Gastroesophageal sphincter (tissue), 4 donors: Measurements from ENCODE around the gene EEFSEC. TPM values are rescaled to one million over a fixed set of nuclear protein-coding genes. Genes with fewer than 3 reads are reported as not detected.

Source experiments
- ATAC-seq: fragments of 150-250 bp; one replicate; pipeline ENCODE4 v1.9.1; 2016; ENCODE audit warnings: mild to moderate bottlenecking, moderate library complexity
- H3K27ac ChIP-seq, 4 donors: fragments of 200-600 bp; sonication (generic) in 3 of 4; 1 replicate in 3 of 4; 2 replicates in 1 of 4; pipeline ENCODE4 v1.5.1; 2016 to 2019
- H3K27me3 ChIP-seq: fragments of 200-600 bp; sonication (generic); one replicate; pipeline ENCODE4 v1.5.1; 2019
- H3K36me3 ChIP-seq, 2 donors: fragments of 200-600 bp; sonication (generic); one replicate each; pipeline ENCODE4 v1.5.1; 2019; ENCODE audit warnings: control low read depth in 1 of 2
- H3K4me1 ChIP-seq, 3 donors: fragments of 200-600 bp; sonication (generic); 1 replicate in 2 of 3; 2 replicates in 1 of 3; pipeline ENCODE4 v1.5.1; 2016 to 2019; ENCODE audit warnings: control low read depth in 2 of 3
- H3K4me3 ChIP-seq, 2 donors: fragments of 200-600 bp; sonication (generic); one replicate each; pipeline ENCODE4 v1.5.1; 2019; ENCODE audit warnings: mild to moderate bottlenecking in 1 of 2, moderate library complexity in 1 of 2
- H3K9me3 ChIP-seq, 3 donors: fragments of 200-600 bp; sonication (generic); one replicate each; pipeline ENCODE4 v1.5.1; 2017 to 2019; ENCODE audit warnings: control low read depth in 2 of 3
- EP300 ChIP-seq: sonication (generic); formaldehyde crosslinking; IDR thresholded peaks from one replicate; pipeline ENCODE4 v1.6.1; 2017; ENCODE audit warnings: antibody characterized with exemption, mild to moderate bottlenecking
- POLR2A ChIP-seq, 2 donors: fragments of 450-650 bp; IDR thresholded peaks; one replicate each; pipeline ENCODE4 v1.6.1; 2017; ENCODE audit warnings: antibody characterized with exemption in 2 of 2, mild to moderate bottlenecking in 2 of 2, moderate library complexity in 1 of 2
- POLR2AphosphoS5 ChIP-seq: sonication (generic); formaldehyde crosslinking; IDR thresholded peaks from one replicate; pipeline ENCODE4 v1.6.1; 2017; ENCODE audit warnings: antibody characterized with exemption
- WGBS, 2 donors: methylation state at CpG; one replicate each; pipeline ENCODE4 v1.1.5; 2018; ENCODE audit warnings: low coverage in 1 of 2; 5-methylcytosine and 5-hydroxymethylcytosine counted together
- total RNA-seq, 4 donors: library from RNA; depleted of rRNA; stranded (reverse); fragments of >200 nt; gene quantifications; one replicate each; pipeline ENCODE4 v1.1.0, GENCODE V29; 2016
- TF ChIP-seq, protein P1 (sequence below), 4 experiments: fragments of 200-600 bp in 2 of 4; fragments of 450-650 bp in 2 of 4; sonication (generic) in 1 of 4; IDR thresholded peaks; one replicate each; pipeline ENCODE4 v1.5.1; 2017 to 2019; ENCODE audit warnings: antibody characterized with exemption in 4 of 4, mild to moderate bottlenecking in 2 of 4, moderate library complexity in 2 of 4

EEFSEC gene
- total RNA-seq, 4 donors from 2014 or later: 5.8 to 16.5 (median 11.4) TPM

- Histone ChIP-seq H3K27ac (no peak overlapping the region), H3K9me3 (no peaks in the 10 kb centered on the region), H3K27me3 (peaks cover 61% of the 10 kb centered on the region), H3K4me3 (no peak overlapping the region), H3K36me3 (no peaks in the 10 kb centered on the region), H3K4me1 (no peaks in the 10 kb centered on the region)
- TF ChIP-seq, protein P1, sequence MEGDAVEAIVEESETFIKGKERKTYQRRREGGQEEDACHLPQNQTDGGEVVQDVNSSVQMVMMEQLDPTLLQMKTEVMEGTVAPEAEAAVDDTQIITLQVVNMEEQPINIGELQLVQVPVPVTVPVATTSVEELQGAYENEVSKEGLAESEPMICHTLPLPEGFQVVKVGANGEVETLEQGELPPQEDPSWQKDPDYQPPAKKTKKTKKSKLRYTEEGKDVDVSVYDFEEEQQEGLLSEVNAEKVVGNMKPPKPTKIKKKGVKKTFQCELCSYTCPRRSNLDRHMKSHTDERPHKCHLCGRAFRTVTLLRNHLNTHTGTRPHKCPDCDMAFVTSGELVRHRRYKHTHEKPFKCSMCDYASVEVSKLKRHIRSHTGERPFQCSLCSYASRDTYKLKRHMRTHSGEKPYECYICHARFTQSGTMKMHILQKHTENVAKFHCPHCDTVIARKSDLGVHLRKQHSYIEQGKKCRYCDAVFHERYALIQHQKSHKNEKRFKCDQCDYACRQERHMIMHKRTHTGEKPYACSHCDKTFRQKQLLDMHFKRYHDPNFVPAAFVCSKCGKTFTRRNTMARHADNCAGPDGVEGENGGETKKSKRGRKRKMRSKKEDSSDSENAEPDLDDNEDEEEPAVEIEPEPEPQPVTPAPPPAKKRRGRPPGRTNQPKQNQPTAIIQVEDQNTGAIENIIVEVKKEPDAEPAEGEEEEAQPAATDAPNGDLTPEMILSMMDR (IDR thresholded peaks at IDR 0.05): no peak
- no peak for TF ChIP-seq EP300
- no peak for TF ChIP-seq POLR2A (IDR thresholded peaks at IDR 0.05)
- TF ChIP-seq POLR2AphosphoS5: no peak
- no peak for ATAC-seq
- WGBS, 2 donors: 100% methylated on average over 1 of the region's 2 CpGs; no CpG with 5 or more reads in 1 of the 2 donors
These were observed 301.0 kb downstream of the EEFSEC start for GRCh38 chr3:128454310-128454618.

DNA sequence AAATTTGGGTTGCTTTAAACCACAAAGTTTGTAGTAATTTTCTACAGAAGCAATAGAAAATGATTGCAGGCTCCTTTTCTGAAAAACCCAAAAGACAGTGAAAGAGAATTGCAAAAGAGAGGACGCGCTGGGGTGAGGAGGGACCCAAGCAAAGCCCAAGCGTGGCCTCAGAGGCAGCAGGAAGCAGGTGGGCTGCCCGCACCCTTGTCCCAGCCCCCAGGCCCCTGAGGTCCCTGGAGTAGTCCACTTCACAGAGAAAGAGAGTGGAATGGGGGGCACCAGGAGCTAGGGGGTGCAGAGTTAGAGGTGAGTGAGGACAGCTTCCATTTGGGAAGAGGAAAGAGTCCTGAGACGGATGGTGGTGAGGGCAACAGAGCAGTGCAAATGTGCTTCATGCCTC lies 301.8 kb downstream of the EEFSEC start:
- TF ChIP-seq POLR2AphosphoS5 (no peak), POLR2A (IDR thresholded peaks at IDR 0.05) (no peak), EP300 (no peak)
- TF ChIP-seq, protein P1 (IDR thresholded peaks at IDR 0.05): no peak
- Histone ChIP-seq H3K36me3 (no peaks in the 10 kb centered on the region), H3K4me1 (no peaks in the 10 kb centered on the region), H3K4me3 (no peak overlapping the region), H3K9me3 (no peaks in the 10 kb centered on the region), H3K27ac (no peak overlapping the region), H3K27me3 (peaks cover 61% of the 10 kb centered on the region)
- WGBS, 2 donors: 75 to 79% methylated on average over 4 to 5 of the region's 5 CpGs
- ATAC-seq: no peak

DNA sequence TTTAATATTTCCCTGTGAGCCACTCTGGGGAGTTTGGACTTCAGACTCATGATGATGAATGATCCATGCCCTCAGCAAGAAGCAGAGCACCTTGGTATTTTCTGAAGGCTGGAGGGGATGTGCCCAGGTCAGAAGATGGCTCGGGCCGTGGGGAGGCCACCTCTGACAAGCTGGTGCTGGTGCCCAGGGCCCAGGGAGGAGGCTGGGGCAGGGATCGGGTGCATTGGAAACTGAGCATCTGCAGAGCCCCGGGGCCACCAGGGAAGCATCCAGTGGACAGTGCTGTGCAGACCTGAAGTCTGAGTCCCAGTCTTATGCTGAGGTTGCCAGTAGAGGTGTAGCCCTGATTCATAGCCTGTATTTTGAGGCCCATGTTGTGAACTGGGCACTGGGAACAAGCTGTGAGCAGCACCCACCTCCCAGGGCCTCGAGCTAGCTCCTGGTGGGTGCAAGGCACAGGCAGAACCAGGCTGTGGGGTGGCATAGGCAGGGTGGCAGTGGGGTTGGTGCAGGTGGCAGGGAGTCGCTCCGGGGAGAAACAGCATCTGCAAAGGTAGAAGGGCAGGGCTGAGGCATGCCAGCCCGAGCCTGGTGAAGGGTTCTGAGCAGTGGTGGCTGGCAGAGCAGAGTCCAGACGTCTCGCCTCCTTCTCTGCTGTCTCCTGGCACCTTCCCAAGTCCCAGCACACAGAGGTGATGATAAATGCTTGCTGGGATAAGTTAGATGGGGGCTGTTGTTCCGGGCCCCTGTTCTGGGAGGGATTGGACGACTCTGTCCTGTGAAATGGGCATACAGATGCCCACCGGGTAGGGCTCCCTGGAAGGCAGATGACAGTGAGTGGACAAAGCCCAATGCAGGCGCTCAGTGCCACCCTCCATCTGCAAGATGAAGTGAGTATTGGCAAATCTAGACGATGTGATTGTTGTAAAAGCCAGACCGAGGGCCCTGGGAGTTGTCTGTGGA lies 302.8 kb downstream of the EEFSEC start:
- no peak for ATAC-seq
- TF ChIP-seq POLR2AphosphoS5 (no peak), EP300 (no peak), POLR2A (IDR thresholded peaks at IDR 0.05) (no peak)
- TF ChIP-seq, protein P1 (IDR thresholded peaks at IDR 0.05): no peak
- no peak overlapping the region for H3K27ac ChIP-seq
- WGBS, 2 donors: 7 to 45% methylated on average over 2 to 5 of the region's 16 CpGs
- no peaks in the 10 kb centered on the region for H3K9me3 ChIP-seq
- no peak overlapping the region for H3K4me3 ChIP-seq
- peaks cover 61% of the 10 kb centered on the region for H3K27me3 ChIP-seq
- no peaks in the 10 kb centered on the region for H3K36me3 ChIP-seq
- H3K4me1 ChIP-seq: no peaks in the 10 kb centered on the region

DNA sequence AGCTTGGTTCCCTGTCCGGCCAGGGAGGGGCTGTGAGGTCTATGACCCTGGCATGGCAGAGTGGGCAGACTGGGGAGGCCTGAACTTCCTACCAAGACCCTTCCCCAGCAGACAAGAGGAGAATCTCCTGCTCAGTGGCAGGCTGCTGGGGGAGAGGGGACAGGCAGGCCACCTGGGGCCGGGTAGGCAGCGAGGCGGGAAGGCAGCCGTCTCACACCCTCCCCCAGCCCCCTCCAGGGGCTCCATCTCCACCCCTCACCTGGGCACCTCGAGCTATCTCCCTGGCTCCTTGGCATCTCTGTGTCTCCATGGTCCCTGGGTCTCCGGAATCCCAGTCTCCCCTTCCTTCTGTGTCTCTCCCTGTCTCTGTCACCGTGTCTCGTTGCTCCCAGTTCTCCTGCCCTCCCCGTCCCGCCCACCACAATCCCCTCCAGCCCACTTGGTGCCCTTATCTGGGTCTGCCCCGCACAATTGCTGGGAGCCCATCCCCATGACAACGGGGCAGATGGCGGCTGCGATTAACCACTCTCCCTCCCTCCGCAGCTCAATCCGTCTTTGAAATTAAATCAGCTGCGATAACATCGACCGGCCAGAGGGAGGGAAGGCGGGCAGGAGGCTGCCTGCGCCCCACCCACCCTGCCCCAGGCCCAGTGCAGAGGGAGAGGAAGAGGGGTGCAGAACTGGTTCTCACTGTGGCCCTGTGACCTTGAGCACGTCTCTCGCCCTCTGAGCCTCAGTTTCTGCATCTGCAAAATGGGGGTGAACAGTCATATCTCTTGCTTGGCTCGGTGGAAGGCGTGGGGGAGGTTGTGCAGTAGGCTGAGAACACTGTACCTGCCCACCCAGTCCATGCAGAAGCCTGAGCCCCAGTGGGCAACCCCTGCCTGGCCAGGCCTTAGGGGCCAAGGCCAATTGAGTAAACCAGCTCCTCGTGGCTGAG lies 303.8 kb downstream of the EEFSEC start:
- WGBS, 2 donors: 40 to 83% methylated on average over 3 to 6 of the region's 27 CpGs
- Histone ChIP-seq H3K36me3 (no peaks in the 10 kb centered on the region), H3K9me3 (no peaks in the 10 kb centered on the region), H3K4me3 (no peak overlapping the region), H3K27me3 (peaks cover 55% of the 10 kb centered on the region), H3K27ac (no peak overlapping the region), H3K4me1 (no peaks in the 10 kb centered on the region)
- no peak for ATAC-seq
- TF ChIP-seq EP300 (no peak), POLR2AphosphoS5 (no peak), POLR2A (IDR thresholded peaks at IDR 0.05) (no peak)
- TF ChIP-seq, protein P1 (IDR thresholded peaks at IDR 0.05): no peak
